GM12873 (cell line): ENCODE measurements around the gene KCNT1.

Source experiments
- TF ChIP-seq, protein P1 (sequence below): IDR thresholded peaks from 2 replicates; pipeline ENCODE4 v1.5.1; 2012; ENCODE audit warnings: low read depth, mild to moderate bottlenecking, moderate library complexity, low read length, control low read depth; ENCODE audit not compliant: insufficient read depth; ENCODE audit errors: missing control alignments

KCNT1 gene

DNA sequence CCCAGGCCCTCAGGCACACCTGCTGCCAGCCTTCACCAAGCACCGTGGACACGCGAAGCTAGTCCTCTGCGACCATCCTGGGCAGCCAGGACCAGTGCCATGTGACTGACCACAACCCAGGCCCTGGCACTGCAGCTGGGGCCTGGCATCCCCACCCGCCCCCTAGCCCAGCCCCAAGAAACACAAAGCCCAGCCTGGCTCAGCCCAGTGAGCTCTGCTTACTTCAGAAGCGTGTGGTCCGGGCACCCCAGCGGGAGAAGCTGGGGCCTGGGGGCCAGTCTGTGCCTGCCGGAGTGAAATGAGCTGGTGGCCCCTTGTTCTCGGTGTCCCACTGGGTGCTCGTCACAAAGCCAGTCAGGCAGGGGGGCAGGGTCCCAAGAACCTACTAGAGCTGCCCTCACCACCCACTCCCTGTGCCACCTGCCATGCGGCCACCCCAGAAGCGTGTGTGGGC, 87.9 kb downstream of the KCNT1 start:
- TF ChIP-seq, protein P1, sequence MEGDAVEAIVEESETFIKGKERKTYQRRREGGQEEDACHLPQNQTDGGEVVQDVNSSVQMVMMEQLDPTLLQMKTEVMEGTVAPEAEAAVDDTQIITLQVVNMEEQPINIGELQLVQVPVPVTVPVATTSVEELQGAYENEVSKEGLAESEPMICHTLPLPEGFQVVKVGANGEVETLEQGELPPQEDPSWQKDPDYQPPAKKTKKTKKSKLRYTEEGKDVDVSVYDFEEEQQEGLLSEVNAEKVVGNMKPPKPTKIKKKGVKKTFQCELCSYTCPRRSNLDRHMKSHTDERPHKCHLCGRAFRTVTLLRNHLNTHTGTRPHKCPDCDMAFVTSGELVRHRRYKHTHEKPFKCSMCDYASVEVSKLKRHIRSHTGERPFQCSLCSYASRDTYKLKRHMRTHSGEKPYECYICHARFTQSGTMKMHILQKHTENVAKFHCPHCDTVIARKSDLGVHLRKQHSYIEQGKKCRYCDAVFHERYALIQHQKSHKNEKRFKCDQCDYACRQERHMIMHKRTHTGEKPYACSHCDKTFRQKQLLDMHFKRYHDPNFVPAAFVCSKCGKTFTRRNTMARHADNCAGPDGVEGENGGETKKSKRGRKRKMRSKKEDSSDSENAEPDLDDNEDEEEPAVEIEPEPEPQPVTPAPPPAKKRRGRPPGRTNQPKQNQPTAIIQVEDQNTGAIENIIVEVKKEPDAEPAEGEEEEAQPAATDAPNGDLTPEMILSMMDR = no peak

GRCh38 chr9:135790356-135790755, 88.4 kb downstream of the KCNT1 start:
- TF ChIP-seq, protein P1 = no peak

DNA sequence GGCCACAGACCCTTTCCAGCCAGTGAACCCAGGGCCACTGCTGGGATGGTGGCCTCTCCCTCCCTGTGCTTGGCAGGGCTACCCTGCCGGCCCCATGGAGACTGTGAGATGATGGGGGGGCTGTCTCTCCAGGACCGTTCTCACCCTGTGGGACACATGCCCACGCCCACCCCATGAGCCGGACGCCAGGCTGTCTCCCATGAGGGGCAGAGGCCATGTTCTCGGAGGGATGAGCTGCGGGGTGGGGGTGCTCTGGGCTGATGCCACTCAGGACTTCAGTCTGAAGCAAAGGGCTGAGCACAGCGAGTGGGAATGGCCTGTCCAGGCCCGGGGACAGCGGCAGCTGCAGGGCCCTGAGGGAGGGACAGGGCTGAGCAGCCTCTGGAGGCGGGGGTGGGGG, 88.9 kb downstream of the KCNT1 start:
- TF ChIP-seq, protein P1 = no peak

- TF ChIP-seq, protein P1 = no peak
These were observed 89.7 kb downstream of the KCNT1 start for GRCh38 chr9:135791431-135792267.

GRCh38 chr9:135792268-135793128, 90.5 kb downstream of the KCNT1 start:
- TF ChIP-seq, protein P1 = no peak

DNA sequence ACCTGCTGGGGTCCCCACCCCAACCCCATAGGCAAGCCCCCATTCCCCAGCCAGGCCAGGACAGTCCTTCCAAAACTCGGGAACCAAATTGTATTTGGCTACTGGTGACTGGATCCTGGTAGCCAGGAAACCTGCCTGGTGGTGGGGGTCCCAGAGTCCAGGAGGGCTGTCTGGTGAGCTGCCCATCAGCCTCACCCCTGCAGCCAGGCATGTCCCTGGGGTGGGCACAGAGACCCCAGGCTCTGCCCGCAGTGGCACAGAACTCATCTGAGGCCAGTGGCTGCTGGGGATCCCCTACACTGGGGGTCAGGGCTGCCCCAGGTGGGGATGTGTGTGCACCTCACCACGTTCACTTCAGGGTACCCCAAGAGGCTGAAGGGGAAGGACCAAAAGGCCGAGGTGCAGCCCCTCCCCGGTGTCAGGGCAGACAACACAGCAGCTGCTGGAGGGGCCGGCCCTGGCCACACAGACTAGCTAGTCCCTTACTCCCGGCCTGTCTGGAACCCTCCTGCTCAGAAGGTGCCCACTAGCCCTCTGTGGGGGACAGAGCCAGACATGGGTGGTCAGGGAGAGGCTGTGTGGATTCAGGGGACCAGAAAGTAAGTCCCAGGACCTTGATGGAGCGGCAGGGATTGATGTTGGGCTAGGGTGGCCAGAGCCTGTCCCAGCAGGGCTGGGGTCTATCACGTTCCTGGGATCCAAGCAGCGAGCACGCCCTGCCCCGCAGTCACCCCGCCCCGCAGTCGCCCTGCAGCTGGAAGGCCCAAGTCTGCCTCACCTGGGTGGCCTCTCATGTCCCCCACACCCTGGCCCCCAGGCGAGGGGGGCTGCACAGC, 91.5 kb downstream of the KCNT1 start:
- TF ChIP-seq, protein P1 = no peak

DNA sequence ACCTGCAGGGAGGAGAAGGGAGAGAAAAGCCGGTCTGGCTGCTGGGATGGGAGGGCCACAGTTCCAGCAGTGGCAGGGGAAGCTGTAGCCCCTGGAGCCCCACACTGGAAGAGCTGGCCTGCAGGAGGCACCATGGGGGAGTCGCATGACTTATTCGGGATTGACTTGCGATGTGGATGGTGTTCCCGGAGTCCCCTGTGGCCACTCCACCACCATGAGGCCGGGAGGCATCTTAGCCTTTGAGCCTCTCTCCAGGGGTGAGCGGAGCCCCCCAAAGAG, 92.0 kb downstream of the KCNT1 start:
- TF ChIP-seq, protein P1 = no peak
